Measurements from ENCODE around the gene ELMO1. TPM values are rescaled to one million over a fixed set of nuclear protein-coding genes. Genes with fewer than 3 reads are reported as not detected.
A peak's percentile ranks its signal among the peaks of the same experiment; 100 is the strongest.

ELMO1 gene
- total RNA-seq, 1 experiment from 2014 or later: 137 TPM

- Histone ChIP-seq H2AFZ (ENCODE audit: low read length) (no peak overlapping the region), H3K4me1 (ENCODE audit: low read length) (no peaks in the 10 kb centered on the region), H3K27me3 (ENCODE audit: low read length) (no peaks in the 10 kb centered on the region), H3K36me3 (ENCODE audit: insufficient read depth, low read length) (no peaks in the 10 kb centered on the region), H4K20me1 (ENCODE audit: insufficient read depth, low read depth, low read length) (no peaks in the 10 kb centered on the region), H3K9me3 (ENCODE audit: low read length) (no peaks in the 10 kb centered on the region), H3K27ac (ENCODE audit: low read length) (no peak overlapping the region), H3K79me2 (ENCODE audit: low read length) (no peaks in the 10 kb centered on the region), H3K4me3 (ENCODE audit: low read length) (no peak overlapping the region), H3K9me2 (replicated peaks; ENCODE audit: insufficient read depth, low read length) (no peaks in the 10 kb centered on the region), H3K4me2 (ENCODE audit: low read depth, low read length, poor library complexity, severe bottlenecking) (no peak overlapping the region), H3K9ac (ENCODE audit: low read length) (no peak overlapping the region)
- no peak for DNase-seq
Measured at GRCh38 chr7:37160656-37161055, 288.0 kb downstream of the ELMO1 start.

DNA sequence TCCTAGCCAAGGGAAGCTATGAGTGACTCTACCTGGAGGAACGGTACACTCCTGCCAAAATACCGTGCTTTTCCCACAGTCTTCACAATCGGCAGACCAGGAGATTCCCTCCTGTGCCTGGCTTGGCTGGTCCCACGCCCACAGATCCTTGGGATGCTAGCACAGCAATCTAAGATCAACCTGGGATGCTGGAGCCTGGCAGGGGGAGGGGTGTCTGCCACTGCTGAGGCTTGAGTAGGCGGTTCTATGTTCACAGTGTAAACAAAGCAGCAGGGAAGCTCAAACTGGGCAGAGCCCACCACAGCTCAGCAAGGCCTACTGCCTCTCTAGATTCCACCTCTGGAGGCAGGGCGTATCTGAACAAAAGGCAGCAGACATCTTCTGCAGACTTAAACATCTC lies 295.3 kb downstream of the ELMO1 start:
- no peaks in the 10 kb centered on the region for H3K9me2 ChIP-seq (replicated peaks; ENCODE audit: insufficient read depth, low read length)
- peaks cover 17% of the 10 kb centered on the region for H3K4me1 ChIP-seq (ENCODE audit: low read length)
- H3K9ac ChIP-seq (ENCODE audit: low read length): no peak overlapping the region
- no peaks in the 10 kb centered on the region for H4K20me1 ChIP-seq (ENCODE audit: insufficient read depth, low read depth, low read length)
- no peak overlapping the region for H3K27ac ChIP-seq (ENCODE audit: low read length)
- H3K36me3 ChIP-seq (ENCODE audit: insufficient read depth, low read length): no peaks in the 10 kb centered on the region
- H3K79me2 ChIP-seq (ENCODE audit: low read length): no peaks in the 10 kb centered on the region
- H3K27me3 ChIP-seq (ENCODE audit: low read length): no peaks in the 10 kb centered on the region
- H2AFZ ChIP-seq (ENCODE audit: low read length): no peak overlapping the region
- no peak for DNase-seq
- no peaks in the 10 kb centered on the region for H3K9me3 ChIP-seq (ENCODE audit: low read length)
- no peak overlapping the region for H3K4me3 ChIP-seq (ENCODE audit: low read length)
- H3K4me2 ChIP-seq (ENCODE audit: low read depth, low read length, poor library complexity, severe bottlenecking): no peak overlapping the region

GRCh38 chr7:37151741-37152413 lies 296.8 kb downstream of the ELMO1 start:
- no peaks in the 10 kb centered on the region for H4K20me1 ChIP-seq (ENCODE audit: insufficient read depth, low read depth, low read length)
- H3K4me2 ChIP-seq (ENCODE audit: low read depth, low read length, poor library complexity, severe bottlenecking): no peak overlapping the region
- no peak for DNase-seq
- no peaks in the 10 kb centered on the region for H3K36me3 ChIP-seq (ENCODE audit: insufficient read depth, low read length)
- no peaks in the 10 kb centered on the region for H3K9me3 ChIP-seq (ENCODE audit: low read length)
- no peaks in the 10 kb centered on the region for H3K9me2 ChIP-seq (replicated peaks; ENCODE audit: insufficient read depth, low read length)
- no peaks in the 10 kb centered on the region for H3K27me3 ChIP-seq (ENCODE audit: low read length)
- peaks cover 17% of the 10 kb centered on the region for H3K4me1 ChIP-seq (ENCODE audit: low read length)
- H3K9ac ChIP-seq (ENCODE audit: low read length): no peak overlapping the region
- no peaks in the 10 kb centered on the region for H3K79me2 ChIP-seq (ENCODE audit: low read length)
- no peak overlapping the region for H3K4me3 ChIP-seq (ENCODE audit: low read length)
- no peak overlapping the region for H3K27ac ChIP-seq (ENCODE audit: low read length)
- H2AFZ ChIP-seq (ENCODE audit: low read length): no peak overlapping the region

- Histone ChIP-seq H3K4me1 (ENCODE audit: low read length) (peaks cover 27% of the 10 kb centered on the region), H3K9me3 (ENCODE audit: low read length) (no peaks in the 10 kb centered on the region), H3K9ac (ENCODE audit: low read length) (no peak overlapping the region), H3K36me3 (ENCODE audit: insufficient read depth, low read length) (no peaks in the 10 kb centered on the region), H3K79me2 (ENCODE audit: low read length) (no peaks in the 10 kb centered on the region), H3K9me2 (replicated peaks; ENCODE audit: insufficient read depth, low read length) (no peaks in the 10 kb centered on the region), H2AFZ (ENCODE audit: low read length) (no peak overlapping the region), H3K27ac (ENCODE audit: low read length) (no peak overlapping the region), H4K20me1 (ENCODE audit: insufficient read depth, low read depth, low read length) (no peaks in the 10 kb centered on the region), H3K4me3 (ENCODE audit: low read length) (no peak overlapping the region), H3K4me2 (ENCODE audit: low read depth, low read length, poor library complexity, severe bottlenecking) (no peak overlapping the region), H3K27me3 (ENCODE audit: low read length) (no peaks in the 10 kb centered on the region)
- no peak for DNase-seq
Measured at GRCh38 chr7:37150856-37151255, 297.8 kb downstream of the ELMO1 start.

DNA sequence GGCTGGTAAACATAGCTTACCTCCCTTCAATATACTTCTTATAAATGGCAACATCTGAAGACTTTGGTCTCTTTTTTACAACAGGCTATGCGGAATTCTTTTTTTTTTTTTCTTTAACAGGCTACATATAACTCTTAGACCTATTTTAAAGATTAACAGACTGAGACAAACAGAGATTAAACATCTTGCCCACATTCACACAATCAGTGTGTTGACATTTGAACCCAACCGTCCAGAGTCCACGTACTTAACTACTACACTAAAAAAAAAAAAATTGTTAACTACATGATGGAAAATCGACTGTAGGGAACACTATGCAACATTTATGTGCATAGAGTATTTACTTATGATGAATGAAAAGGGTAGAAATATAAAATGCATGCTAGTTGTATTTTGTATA lies 298.5 kb downstream of the ELMO1 start:
- H3K36me3 ChIP-seq (ENCODE audit: insufficient read depth, low read length): no peaks in the 10 kb centered on the region
- peaks cover 33% of the 10 kb centered on the region for H3K4me1 ChIP-seq (ENCODE audit: low read length)
- no peaks in the 10 kb centered on the region for H3K9me3 ChIP-seq (ENCODE audit: low read length)
- H3K9me2 ChIP-seq (replicated peaks; ENCODE audit: insufficient read depth, low read length): no peaks in the 10 kb centered on the region
- no peak overlapping the region for H3K4me3 ChIP-seq (ENCODE audit: low read length)
- H4K20me1 ChIP-seq (ENCODE audit: insufficient read depth, low read depth, low read length): no peaks in the 10 kb centered on the region
- no peak overlapping the region for H3K9ac ChIP-seq (ENCODE audit: low read length)
- peak overlapping the region; percentile 16 for H3K4me2 ChIP-seq (ENCODE audit: low read depth, low read length, poor library complexity, severe bottlenecking)
- DNase-seq: no peak
- no peaks in the 10 kb centered on the region for H3K27me3 ChIP-seq (ENCODE audit: low read length)
- H2AFZ ChIP-seq (ENCODE audit: low read length): no peak overlapping the region
- no peaks in the 10 kb centered on the region for H3K79me2 ChIP-seq (ENCODE audit: low read length)
- H3K27ac ChIP-seq (ENCODE audit: low read length): peak overlapping the region; percentile 18; the same call in 1 of the 2 replicates

GRCh38 chr7:37149773-37150124 lies 298.9 kb downstream of the ELMO1 start:
- Histone ChIP-seq H3K4me2 (ENCODE audit: low read depth, low read length, poor library complexity, severe bottlenecking) (peak overlapping the region; percentile 16), H3K36me3 (ENCODE audit: insufficient read depth, low read length) (no peaks in the 10 kb centered on the region), H3K9ac (ENCODE audit: low read length) (no peak overlapping the region), H3K9me3 (ENCODE audit: low read length) (no peaks in the 10 kb centered on the region), H3K79me2 (ENCODE audit: low read length) (no peaks in the 10 kb centered on the region), H3K4me3 (ENCODE audit: low read length) (no peak overlapping the region), H3K27ac (ENCODE audit: low read length) (peak overlapping the region; percentile 18; the same call in 1 of the 2 replicates), H4K20me1 (ENCODE audit: insufficient read depth, low read depth, low read length) (no peaks in the 10 kb centered on the region), H3K4me1 (ENCODE audit: low read length) (peaks cover 33% of the 10 kb centered on the region), H2AFZ (ENCODE audit: low read length) (no peak overlapping the region), H3K9me2 (replicated peaks; ENCODE audit: insufficient read depth, low read length) (no peaks in the 10 kb centered on the region), H3K27me3 (ENCODE audit: low read length) (no peaks in the 10 kb centered on the region)
- DNase-seq: no peak

GRCh38 chr7:37149051-37149772 lies 299.5 kb downstream of the ELMO1 start:
- Histone ChIP-seq H3K79me2 (ENCODE audit: low read length) (no peaks in the 10 kb centered on the region), H3K27me3 (ENCODE audit: low read length) (no peaks in the 10 kb centered on the region), H3K9me2 (replicated peaks; ENCODE audit: insufficient read depth, low read length) (no peaks in the 10 kb centered on the region), H3K4me3 (ENCODE audit: low read length) (no peak overlapping the region), H3K4me2 (ENCODE audit: low read depth, low read length, poor library complexity, severe bottlenecking) (peak overlapping the region; percentile 16), H3K9me3 (ENCODE audit: low read length) (no peaks in the 10 kb centered on the region), H3K36me3 (ENCODE audit: insufficient read depth, low read length) (no peaks in the 10 kb centered on the region), H3K4me1 (ENCODE audit: low read length) (peaks cover 33% of the 10 kb centered on the region), H4K20me1 (ENCODE audit: insufficient read depth, low read depth, low read length) (no peaks in the 10 kb centered on the region), H3K27ac (ENCODE audit: low read length) (peak overlapping the region; percentile 18; the same call in 1 of the 2 replicates), H3K9ac (ENCODE audit: low read length) (no peak overlapping the region), H2AFZ (ENCODE audit: low read length) (no peak overlapping the region)
- no peak for DNase-seq

- Histone ChIP-seq H3K4me1 (ENCODE audit: low read length) (peaks cover 48% of the 10 kb centered on the region), H3K27ac (ENCODE audit: low read length) (no peak overlapping the region), H3K36me3 (ENCODE audit: insufficient read depth, low read length) (no peaks in the 10 kb centered on the region), H3K4me2 (ENCODE audit: low read depth, low read length, poor library complexity, severe bottlenecking) (no peak overlapping the region), H4K20me1 (ENCODE audit: insufficient read depth, low read depth, low read length) (no peaks in the 10 kb centered on the region), H3K4me3 (ENCODE audit: low read length) (no peak overlapping the region), H2AFZ (ENCODE audit: low read length) (no peak overlapping the region), H3K9me2 (replicated peaks; ENCODE audit: insufficient read depth, low read length) (no peaks in the 10 kb centered on the region), H3K79me2 (ENCODE audit: low read length) (peaks cover 6% of the 10 kb centered on the region; the same call in 1 of the 2 replicates), H3K27me3 (ENCODE audit: low read length) (no peaks in the 10 kb centered on the region), H3K9ac (ENCODE audit: low read length) (no peak overlapping the region), H3K9me3 (ENCODE audit: low read length) (no peaks in the 10 kb centered on the region; the same call in 1 of the 2 replicates)
- no peak for DNase-seq
Measured at GRCh38 chr7:37145682-37146081, 303.0 kb downstream of the ELMO1 start.
